Endothelial cell of umbilical vein (primary cell): ENCODE measurements around the gene MYH10.

ENCODE experiments used
- EZH2 ChIP-seq: IDR thresholded peaks from 2 replicates; pipeline ENCODE4 v1.6.1; 2012; ENCODE audit warnings: borderline replicate concordance, low read depth, mild to moderate bottlenecking, moderate library complexity, low read length, inconsistent platforms; ENCODE audit not compliant: severe bottlenecking
- FOS ChIP-seq: IDR thresholded peaks from 2 replicates; pipeline ENCODE4 v1.6.1; 2011; ENCODE audit warnings: mild to moderate bottlenecking, low read length, moderate library complexity, borderline replicate concordance; ENCODE audit not compliant: insufficient read depth
- GATA2 ChIP-seq: IDR thresholded peaks from 2 replicates; pipeline ENCODE4 v1.7.0; 2011; ENCODE audit warnings: low read depth, mild to moderate bottlenecking, moderate library complexity, mixed read lengths, low read length; ENCODE audit not compliant: insufficient read length, insufficient read depth
- MYC ChIP-seq: IDR thresholded peaks from one replicate; pipeline ENCODE4 v1.6.1; 2011; ENCODE audit warnings: mild to moderate bottlenecking, low read depth, low read length
- POLR2A ChIP-seq: IDR thresholded peaks from 2 replicates; pipeline ENCODE4 v1.6.1; 2012; ENCODE audit warnings: low read depth, mild to moderate bottlenecking, control low read depth, low read length
- POLR2AphosphoS5 ChIP-seq: IDR thresholded peaks from 2 replicates; pipeline ENCODE4 v1.6.1; 2012; ENCODE audit warnings: low read depth, mild to moderate bottlenecking, control low read depth, low read length, moderate library complexity; ENCODE audit not compliant: insufficient read depth
- TF ChIP-seq, protein P1 (sequence below), 2 donors: IDR thresholded peaks; 1 replicate in 1 of 2; 2 replicates in 1 of 2; pipeline ENCODE4 v1.5.1; 2011; ENCODE audit warnings: low read length in 2 of 2, mild to moderate bottlenecking in 2 of 2, moderate library complexity in 2 of 2, control low read depth in 1 of 2, inconsistent platforms in 1 of 2, low read depth in 1 of 2; ENCODE audit not compliant: insufficient read depth in 1 of 2; ENCODE audit errors: extremely low read depth in 1 of 2

DNA sequence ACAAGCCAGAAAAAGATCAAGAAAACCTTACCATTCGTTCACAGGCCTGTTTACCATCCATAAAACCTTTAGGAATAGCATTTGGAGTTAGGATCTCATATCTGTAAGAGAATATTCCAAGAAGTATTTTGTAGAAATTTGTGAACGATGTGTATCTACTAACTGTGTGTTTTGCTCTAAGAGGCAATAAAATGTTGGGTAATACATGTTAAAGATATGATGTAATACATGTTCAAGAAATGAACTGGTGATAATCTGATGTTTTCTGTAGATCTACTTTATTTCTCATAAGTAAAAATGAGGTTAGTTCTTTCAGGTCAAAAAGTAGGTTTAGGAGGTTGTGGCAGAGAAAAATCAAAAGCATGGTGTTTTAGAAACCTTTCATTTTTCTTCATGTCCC, 111.7 kb downstream of the MYH10 start:
- no peak for TF ChIP-seq FOS
- TF ChIP-seq, protein P1, sequence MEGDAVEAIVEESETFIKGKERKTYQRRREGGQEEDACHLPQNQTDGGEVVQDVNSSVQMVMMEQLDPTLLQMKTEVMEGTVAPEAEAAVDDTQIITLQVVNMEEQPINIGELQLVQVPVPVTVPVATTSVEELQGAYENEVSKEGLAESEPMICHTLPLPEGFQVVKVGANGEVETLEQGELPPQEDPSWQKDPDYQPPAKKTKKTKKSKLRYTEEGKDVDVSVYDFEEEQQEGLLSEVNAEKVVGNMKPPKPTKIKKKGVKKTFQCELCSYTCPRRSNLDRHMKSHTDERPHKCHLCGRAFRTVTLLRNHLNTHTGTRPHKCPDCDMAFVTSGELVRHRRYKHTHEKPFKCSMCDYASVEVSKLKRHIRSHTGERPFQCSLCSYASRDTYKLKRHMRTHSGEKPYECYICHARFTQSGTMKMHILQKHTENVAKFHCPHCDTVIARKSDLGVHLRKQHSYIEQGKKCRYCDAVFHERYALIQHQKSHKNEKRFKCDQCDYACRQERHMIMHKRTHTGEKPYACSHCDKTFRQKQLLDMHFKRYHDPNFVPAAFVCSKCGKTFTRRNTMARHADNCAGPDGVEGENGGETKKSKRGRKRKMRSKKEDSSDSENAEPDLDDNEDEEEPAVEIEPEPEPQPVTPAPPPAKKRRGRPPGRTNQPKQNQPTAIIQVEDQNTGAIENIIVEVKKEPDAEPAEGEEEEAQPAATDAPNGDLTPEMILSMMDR (IDR thresholded peaks at IDR 0.05; ENCODE audit: extremely low read depth in 1 of 2, insufficient read depth in 1 of 2, low read depth in 1 of 2, low read length in 2 of 2) = no peak
- TF ChIP-seq POLR2AphosphoS5 = no peak
- TF ChIP-seq POLR2A = no peak
- TF ChIP-seq GATA2 = no peak
- no peak for TF ChIP-seq EZH2
- TF ChIP-seq MYC = no peak
